Hepatocyte (in vitro differentiated cells): ENCODE data around the gene KRT38. TPM values are rescaled to one million over a fixed set of nuclear protein-coding genes. Genes with fewer than 3 reads are reported as not detected.

Source experiments
- DNase-seq: peaks from one replicate; pipeline ENCODE4 v3.0.0-alpha.2; 2016; ENCODE audit warnings: low spot score
- H2AFZ ChIP-seq: fragments of 200-600 bp; sonication (generic); 2 replicates; pipeline ENCODE4 v1.6.0; 2016; ENCODE audit warnings: antibody characterized with exemption, mild to moderate bottlenecking
- H3K27ac ChIP-seq: fragments of 200-600 bp; sonication (generic); 2 replicates; pipeline ENCODE4 v1.5.1; 2016; ENCODE audit warnings: mild to moderate bottlenecking
- H3K27me3 ChIP-seq: fragments of 200-600 bp; sonication (generic); 2 replicates; pipeline ENCODE4 v1.6.1; 2016
- H3K36me3 ChIP-seq: fragments of 200-600 bp; sonication (generic); replicated peaks from 2 replicates; pipeline ENCODE4 v1.5.1; 2016; ENCODE audit warnings: low read depth; ENCODE audit not compliant: insufficient read depth
- H3K4me1 ChIP-seq: fragments of 200-600 bp; sonication (generic); 2 replicates; pipeline ENCODE4 v1.5.1; 2016; ENCODE audit warnings: mild to moderate bottlenecking, moderate library complexity; ENCODE audit not compliant: insufficient read depth
- H3K4me2 ChIP-seq: fragments of 200-600 bp; sonication (generic); 2 replicates; pipeline ENCODE4 v1.6.0; 2016
- H3K4me3 ChIP-seq: fragments of 200-600 bp; sonication (generic); 2 replicates; pipeline ENCODE4 v1.5.1; 2016; ENCODE audit warnings: mild to moderate bottlenecking
- H3K79me2 ChIP-seq: fragments of 200-600 bp; sonication (generic); 2 replicates; pipeline ENCODE4 v1.6.0; 2017; ENCODE audit warnings: mild to moderate bottlenecking
- H3K9me2 ChIP-seq: fragments of 200-600 bp; sonication (generic); replicated peaks from 2 replicates; pipeline ENCODE4 v1.6.0; 2017; ENCODE audit warnings: mild to moderate bottlenecking; ENCODE audit not compliant: insufficient read depth
- H3K9me3 ChIP-seq: fragments of 200-600 bp; sonication (generic); 2 replicates; pipeline ENCODE4 v1.5.1; 2016; ENCODE audit warnings: low read depth, mild to moderate bottlenecking
- H4K20me1 ChIP-seq: fragments of 200-600 bp; sonication (generic); 2 replicates; pipeline ENCODE4 v1.6.0; 2016; ENCODE audit warnings: mild to moderate bottlenecking; ENCODE audit not compliant: insufficient read depth, poor library complexity, severe bottlenecking
- EZH2 ChIP-seq: fragments of 200-600 bp; sonication (generic); IDR thresholded peaks from 2 replicates; pipeline ENCODE4 v1.6.1; 2016; ENCODE audit warnings: antibody characterized with exemption, mild to moderate bottlenecking, borderline replicate concordance
- EZH2phosphoT487 ChIP-seq: fragments of 200-600 bp; sonication (generic); IDR thresholded peaks from one replicate; pipeline ENCODE4 v1.6.1; 2018; ENCODE audit warnings: antibody characterized with exemption, mild to moderate bottlenecking, low read depth, moderate library complexity; ENCODE audit not compliant: unreplicated experiment, severe bottlenecking
- WGBS: methylation state at CpG from one replicate; pipeline ENCODE4 v1.1.6; 2016; ENCODE audit warnings: low lambda C conversion rate; ENCODE audit errors: missing lambda C conversion rate; 5-methylcytosine and 5-hydroxymethylcytosine counted together
- polyA plus RNA-seq: library from polyadenylated mRNA; unstranded; fragments of >200 nt; fragmentation: Nextera tagmentation; extraction: Ambion mirVana; gene quantifications from 2 replicates; pipeline ENCODE4 v1.2.1, GENCODE V29; 2016
- total RNA-seq: library from RNA; depleted of rRNA; stranded (reverse); fragments of >200 nt; gene quantifications from 2 replicates; pipeline ENCODE4 v1.2.3, GENCODE V29; 2014
- TF ChIP-seq, protein P1 (sequence below): fragments of 200-600 bp; sonication (generic); IDR thresholded peaks from 2 replicates; pipeline ENCODE4 v1.5.1; 2016; ENCODE audit warnings: antibody characterized with exemption, mild to moderate bottlenecking; ENCODE audit not compliant: poor library complexity

KRT38 gene
- total and polyA plus RNA-seq, 2 experiments from 2014 or later, result not detected

DNA sequence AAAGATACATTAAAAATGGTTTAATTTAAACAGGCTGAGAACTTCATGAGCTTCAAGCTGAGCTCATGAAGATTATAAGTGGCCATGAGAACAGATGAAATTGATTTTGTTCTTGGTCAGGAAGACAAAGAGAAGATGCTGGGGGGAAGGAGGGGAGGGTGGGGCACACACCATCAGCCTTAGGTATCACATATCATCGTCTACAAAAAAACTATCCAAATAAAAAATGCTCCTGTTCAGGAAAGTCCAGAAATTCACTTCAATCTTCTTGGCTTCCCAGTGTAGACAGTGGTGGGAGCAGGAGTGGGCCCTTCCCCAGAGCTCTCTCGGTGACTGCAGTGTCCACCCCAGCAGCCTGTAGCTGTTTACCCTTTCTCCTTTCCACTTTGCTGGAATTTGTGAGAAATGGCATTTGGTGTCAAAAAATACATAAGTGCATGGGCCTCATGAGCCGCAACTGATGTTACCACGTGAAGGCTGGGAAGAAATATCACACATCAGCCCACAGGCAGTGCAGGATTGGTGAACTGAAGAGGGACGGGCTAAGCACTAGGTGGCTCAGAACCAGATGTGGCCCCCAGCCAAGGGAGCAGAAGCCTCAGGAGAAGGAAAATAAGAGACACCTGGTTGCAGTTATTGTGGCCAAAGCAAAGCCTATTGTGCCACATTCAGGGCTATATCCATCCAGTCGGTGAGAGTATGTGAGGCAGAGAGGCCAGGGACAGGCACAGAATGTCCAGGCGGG lies 22.5 kb downstream of the KRT38 start:
- H4K20me1 ChIP-seq, result no peaks in the 10 kb centered on the region
- WGBS, result 80% methylated on average over 7 of the region's 7 CpGs
- TF ChIP-seq EZH2phosphoT487, result no peak
- TF ChIP-seq EZH2, result no peak
- TF ChIP-seq, protein P1, sequence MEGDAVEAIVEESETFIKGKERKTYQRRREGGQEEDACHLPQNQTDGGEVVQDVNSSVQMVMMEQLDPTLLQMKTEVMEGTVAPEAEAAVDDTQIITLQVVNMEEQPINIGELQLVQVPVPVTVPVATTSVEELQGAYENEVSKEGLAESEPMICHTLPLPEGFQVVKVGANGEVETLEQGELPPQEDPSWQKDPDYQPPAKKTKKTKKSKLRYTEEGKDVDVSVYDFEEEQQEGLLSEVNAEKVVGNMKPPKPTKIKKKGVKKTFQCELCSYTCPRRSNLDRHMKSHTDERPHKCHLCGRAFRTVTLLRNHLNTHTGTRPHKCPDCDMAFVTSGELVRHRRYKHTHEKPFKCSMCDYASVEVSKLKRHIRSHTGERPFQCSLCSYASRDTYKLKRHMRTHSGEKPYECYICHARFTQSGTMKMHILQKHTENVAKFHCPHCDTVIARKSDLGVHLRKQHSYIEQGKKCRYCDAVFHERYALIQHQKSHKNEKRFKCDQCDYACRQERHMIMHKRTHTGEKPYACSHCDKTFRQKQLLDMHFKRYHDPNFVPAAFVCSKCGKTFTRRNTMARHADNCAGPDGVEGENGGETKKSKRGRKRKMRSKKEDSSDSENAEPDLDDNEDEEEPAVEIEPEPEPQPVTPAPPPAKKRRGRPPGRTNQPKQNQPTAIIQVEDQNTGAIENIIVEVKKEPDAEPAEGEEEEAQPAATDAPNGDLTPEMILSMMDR, result no peak
- no peaks in the 10 kb centered on the region for H3K9me3 ChIP-seq
- no peaks in the 10 kb centered on the region for H3K9me2 ChIP-seq
- H3K4me3 ChIP-seq, result no peak overlapping the region
- H3K36me3 ChIP-seq, result no peaks in the 10 kb centered on the region
- H3K4me2 ChIP-seq, result no peak overlapping the region
- H3K27ac ChIP-seq, result no peak overlapping the region
- no peak overlapping the region for H2AFZ ChIP-seq
- no peaks in the 10 kb centered on the region for H3K79me2 ChIP-seq
- no peak for DNase-seq
- peaks cover 20% of the 10 kb centered on the region for H3K4me1 ChIP-seq
- no peaks in the 10 kb centered on the region for H3K27me3 ChIP-seq

DNA sequence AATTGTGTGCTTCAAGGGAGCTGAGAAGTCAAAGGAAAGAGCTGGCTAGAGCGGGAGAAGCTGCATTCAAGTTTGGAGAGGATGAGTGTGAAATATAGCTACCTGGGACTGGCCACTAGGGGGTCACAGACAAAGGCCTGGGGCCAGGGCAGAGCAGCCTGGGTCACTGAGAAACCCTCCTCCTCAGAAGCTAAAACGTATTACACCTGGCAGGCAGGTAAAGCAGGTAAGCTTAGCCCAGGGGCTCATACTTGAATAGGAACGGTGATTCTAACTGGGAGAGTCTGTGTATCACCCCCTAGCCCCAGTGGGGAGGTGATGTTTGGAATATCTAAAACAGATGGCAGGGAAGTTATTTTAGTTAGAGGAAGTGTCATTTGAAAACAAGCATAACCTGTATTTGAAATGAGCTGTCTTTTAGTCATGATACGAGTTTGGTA lies 23.2 kb downstream of the KRT38 start:
- Histone ChIP-seq H3K9me3 (no peaks in the 10 kb centered on the region), H3K36me3 (no peaks in the 10 kb centered on the region), H3K4me3 (no peak overlapping the region), H3K4me1 (peaks cover 20% of the 10 kb centered on the region), H3K4me2 (no peak overlapping the region), H3K27ac (peak overlapping the region; percentile 1), H3K27me3 (no peaks in the 10 kb centered on the region), H3K9me2 (no peaks in the 10 kb centered on the region), H4K20me1 (no peaks in the 10 kb centered on the region), H3K79me2 (no peaks in the 10 kb centered on the region), H2AFZ (no peak overlapping the region)
- WGBS, result 45% methylated on average over 4 of the region's 4 CpGs
- TF ChIP-seq, protein P1, result no peak
- TF ChIP-seq EZH2phosphoT487 (no peak), EZH2 (no peak)
- peak; percentile 15 for DNase-seq

DNA sequence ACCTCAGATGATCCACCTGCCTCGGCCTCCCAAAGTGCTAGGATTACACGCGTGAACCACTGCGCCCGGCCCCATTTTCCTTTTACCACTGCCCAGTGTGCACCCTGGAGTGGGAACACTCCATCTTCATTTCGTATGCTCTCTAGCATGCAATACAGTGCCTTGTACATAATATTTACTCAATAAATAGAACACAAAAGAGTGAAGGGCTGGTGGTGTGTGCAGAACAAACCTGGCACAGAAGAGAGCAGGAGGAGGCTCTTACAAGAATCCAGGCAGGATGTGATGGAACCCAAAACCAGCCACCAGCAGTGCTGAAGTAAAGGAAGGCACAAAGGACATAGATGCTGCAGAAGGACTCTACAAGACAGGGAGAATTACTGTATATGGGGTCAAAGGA lies 23.7 kb downstream of the KRT38 start:
- no peak overlapping the region for H2AFZ ChIP-seq
- no peak overlapping the region for H3K4me2 ChIP-seq
- H3K4me3 ChIP-seq, result no peak overlapping the region
- WGBS, result 95% methylated on average over 6 of the region's 6 CpGs
- no peaks in the 10 kb centered on the region for H3K9me3 ChIP-seq
- no peaks in the 10 kb centered on the region for H3K27me3 ChIP-seq
- TF ChIP-seq, protein P1, result no peak
- TF ChIP-seq EZH2phosphoT487 (no peak), EZH2 (no peak)
- DNase-seq, result no peak
- peak overlapping the region; percentile 1 for H3K27ac ChIP-seq
- H4K20me1 ChIP-seq, result no peaks in the 10 kb centered on the region
- H3K4me1 ChIP-seq, result peaks cover 20% of the 10 kb centered on the region
- H3K79me2 ChIP-seq, result no peaks in the 10 kb centered on the region
- no peaks in the 10 kb centered on the region for H3K36me3 ChIP-seq
- no peaks in the 10 kb centered on the region for H3K9me2 ChIP-seq
